ENCODE results near the gene HSPA8.

The HSPA8 gene

DNA sequence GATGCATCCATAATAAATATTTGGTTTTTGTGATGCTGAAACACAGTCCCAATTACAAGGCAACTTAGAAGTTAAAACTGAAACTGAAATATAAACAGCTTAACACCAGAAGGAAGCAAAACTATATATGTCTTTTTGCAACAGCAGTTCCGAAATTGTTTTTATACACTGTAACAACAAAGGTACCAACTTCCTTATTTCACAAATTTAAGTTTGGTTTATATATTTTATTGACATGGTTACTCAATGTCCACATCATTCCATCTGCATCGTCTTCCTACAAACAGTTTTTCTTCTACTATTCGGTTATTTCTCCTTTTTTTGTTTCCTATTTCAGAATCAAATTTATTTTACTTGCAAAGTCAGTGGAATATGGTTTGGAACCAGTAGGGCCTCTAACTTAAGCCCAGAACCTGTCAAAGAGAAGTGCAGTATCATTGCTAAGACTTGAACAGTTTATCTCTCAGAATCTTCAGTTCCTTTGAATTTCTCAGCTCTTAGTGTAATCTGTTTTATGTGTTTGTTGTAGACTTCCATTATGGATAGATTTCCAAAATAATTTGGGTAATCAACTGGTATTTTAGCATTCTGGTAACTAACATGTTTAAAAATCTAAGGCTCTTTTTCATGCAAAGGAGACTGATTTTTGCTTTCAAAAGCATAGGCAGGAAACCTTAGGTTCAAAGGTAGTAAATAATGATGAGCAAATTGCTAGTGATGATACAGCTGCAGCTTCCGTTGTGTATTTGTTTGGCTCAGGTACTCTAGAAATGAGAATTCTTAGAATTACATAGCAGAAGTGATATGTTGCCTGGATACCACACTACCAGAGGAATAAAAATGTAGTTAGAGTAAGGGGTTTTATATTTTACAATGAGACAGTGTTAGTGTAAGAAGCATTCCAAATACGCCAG lies 8.2 kb upstream of the HSPA8 start:
- H3K79me2 ChIP-seq (ENCODE audit: insufficient read depth, low read length), result peaks cover 11% of the 10 kb centered on the region; the same call in 1 of the 2 replicates
- no peak overlapping the region for H3K9ac ChIP-seq (ENCODE audit: low read depth, low read length, poor library complexity, severe bottlenecking)
- no peak overlapping the region for H2AFZ ChIP-seq (ENCODE audit: low read length)
- no peaks in the 10 kb centered on the region for H3K9me3 ChIP-seq (ENCODE audit: insufficient read depth, low read depth, low read length)
- no peak overlapping the region for H3K4me3 ChIP-seq (ENCODE audit: low read length, poor library complexity, severe bottlenecking)
- TF ChIP-seq, protein P1, sequence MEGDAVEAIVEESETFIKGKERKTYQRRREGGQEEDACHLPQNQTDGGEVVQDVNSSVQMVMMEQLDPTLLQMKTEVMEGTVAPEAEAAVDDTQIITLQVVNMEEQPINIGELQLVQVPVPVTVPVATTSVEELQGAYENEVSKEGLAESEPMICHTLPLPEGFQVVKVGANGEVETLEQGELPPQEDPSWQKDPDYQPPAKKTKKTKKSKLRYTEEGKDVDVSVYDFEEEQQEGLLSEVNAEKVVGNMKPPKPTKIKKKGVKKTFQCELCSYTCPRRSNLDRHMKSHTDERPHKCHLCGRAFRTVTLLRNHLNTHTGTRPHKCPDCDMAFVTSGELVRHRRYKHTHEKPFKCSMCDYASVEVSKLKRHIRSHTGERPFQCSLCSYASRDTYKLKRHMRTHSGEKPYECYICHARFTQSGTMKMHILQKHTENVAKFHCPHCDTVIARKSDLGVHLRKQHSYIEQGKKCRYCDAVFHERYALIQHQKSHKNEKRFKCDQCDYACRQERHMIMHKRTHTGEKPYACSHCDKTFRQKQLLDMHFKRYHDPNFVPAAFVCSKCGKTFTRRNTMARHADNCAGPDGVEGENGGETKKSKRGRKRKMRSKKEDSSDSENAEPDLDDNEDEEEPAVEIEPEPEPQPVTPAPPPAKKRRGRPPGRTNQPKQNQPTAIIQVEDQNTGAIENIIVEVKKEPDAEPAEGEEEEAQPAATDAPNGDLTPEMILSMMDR (conservative IDR thresholded peaks at IDR 0.05; ENCODE audit: low read length), result no peak
- no peak for TF ChIP-seq EZH2phosphoT487 (IDR thresholded peaks at IDR 0.05; ENCODE audit: borderline replicate concordance)
- H3K27me3 ChIP-seq (ENCODE audit: insufficient read depth, low read length, poor library complexity, severe bottlenecking), result no peaks in the 10 kb centered on the region
- H3K36me3 ChIP-seq (ENCODE audit: insufficient read depth, low read length), result no peaks in the 10 kb centered on the region
- peak overlapping the region; percentile 29 for H3K4me2 ChIP-seq (ENCODE audit: low read depth, low read length, poor library complexity, severe bottlenecking)
- H3F3A ChIP-seq (ENCODE audit: low read depth), result no peaks in the 10 kb centered on the region
- no peaks in the 10 kb centered on the region for H3K9me2 ChIP-seq (replicated peaks; ENCODE audit: low read depth, low read length)
- no peaks in the 10 kb centered on the region for H4K20me1 ChIP-seq (ENCODE audit: insufficient read depth, low read length, poor library complexity, severe bottlenecking)
- H3K4me1 ChIP-seq (ENCODE audit: insufficient read depth, low read length, poor library complexity, severe bottlenecking), result peaks cover 11% of the 10 kb centered on the region

DNA sequence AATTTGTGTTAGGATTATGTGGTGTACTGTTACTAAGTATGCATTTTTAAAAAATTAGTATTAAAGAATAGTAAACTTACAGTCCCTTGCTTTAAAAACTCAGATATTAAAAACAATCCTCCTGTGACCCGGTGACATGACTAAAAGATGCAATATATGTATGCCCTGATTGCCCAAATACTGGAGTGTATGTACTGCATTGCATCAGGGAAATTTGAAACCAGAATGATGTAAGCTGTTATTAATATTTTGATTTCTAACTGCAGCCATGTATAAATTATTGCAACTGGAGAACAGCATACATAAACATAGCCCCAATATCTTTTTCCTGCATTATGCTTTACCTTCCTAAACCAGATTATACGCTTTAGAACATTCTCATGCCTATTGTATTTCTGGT lies 3.7 kb upstream of the HSPA8 start:
- TF ChIP-seq, protein P1 (conservative IDR thresholded peaks at IDR 0.05; ENCODE audit: low read length), result no peak
- no peak for TF ChIP-seq EZH2phosphoT487 (IDR thresholded peaks at IDR 0.05; ENCODE audit: borderline replicate concordance)
- Histone ChIP-seq H4K20me1 (ENCODE audit: insufficient read depth, low read length, poor library complexity, severe bottlenecking) (peaks cover 12% of the 10 kb centered on the region), H3K9me3 (ENCODE audit: insufficient read depth, low read depth, low read length) (no peaks in the 10 kb centered on the region), H3K79me2 (ENCODE audit: insufficient read depth, low read length) (peaks cover 51% of the 10 kb centered on the region), H3K9me2 (replicated peaks; ENCODE audit: low read depth, low read length) (no peaks in the 10 kb centered on the region), H3F3A (ENCODE audit: low read depth) (no peaks in the 10 kb centered on the region), H3K27me3 (ENCODE audit: insufficient read depth, low read length, poor library complexity, severe bottlenecking) (peaks cover 12% of the 10 kb centered on the region), H3K4me2 (ENCODE audit: low read depth, low read length, poor library complexity, severe bottlenecking) (peak overlapping the region; percentile 90), H3K4me1 (ENCODE audit: insufficient read depth, low read length, poor library complexity, severe bottlenecking) (peaks cover 31% of the 10 kb centered on the region), H3K9ac (ENCODE audit: low read depth, low read length, poor library complexity, severe bottlenecking) (peak overlapping the region; percentile 7), H2AFZ (ENCODE audit: low read length) (no peak overlapping the region), H3K36me3 (ENCODE audit: insufficient read depth, low read length) (peaks cover 8% of the 10 kb centered on the region), H3K4me3 (ENCODE audit: low read length, poor library complexity, severe bottlenecking) (no peak overlapping the region)

GRCh38 chr11:123063826-123064657 lies 2.1 kb upstream of the HSPA8 start:
- peaks cover 24% of the 10 kb centered on the region for H3K36me3 ChIP-seq (ENCODE audit: insufficient read depth, low read length)
- H3K79me2 ChIP-seq (ENCODE audit: insufficient read depth, low read length), result peaks cover 67% of the 10 kb centered on the region
- no peaks in the 10 kb centered on the region for H3F3A ChIP-seq (ENCODE audit: low read depth)
- H3K9ac ChIP-seq (ENCODE audit: low read depth, low read length, poor library complexity, severe bottlenecking), result peak overlapping the region; percentile 100
- no peak overlapping the region for H2AFZ ChIP-seq (ENCODE audit: low read length)
- no peaks in the 10 kb centered on the region for H3K9me3 ChIP-seq (ENCODE audit: insufficient read depth, low read depth, low read length)
- H3K27me3 ChIP-seq (ENCODE audit: insufficient read depth, low read length, poor library complexity, severe bottlenecking), result peaks cover 14% of the 10 kb centered on the region
- no peak for TF ChIP-seq EZH2phosphoT487 (IDR thresholded peaks at IDR 0.05; ENCODE audit: borderline replicate concordance)
- TF ChIP-seq, protein P1 (conservative IDR thresholded peaks at IDR 0.05; ENCODE audit: low read length), result no peak
- peaks cover 26% of the 10 kb centered on the region for H3K4me1 ChIP-seq (ENCODE audit: insufficient read depth, low read length, poor library complexity, severe bottlenecking)
- peak overlapping the region; percentile 90 for H3K4me3 ChIP-seq (ENCODE audit: low read length, poor library complexity, severe bottlenecking)
- peak overlapping the region; percentile 90 for H3K4me2 ChIP-seq (ENCODE audit: low read depth, low read length, poor library complexity, severe bottlenecking)
- no peaks in the 10 kb centered on the region for H3K9me2 ChIP-seq (replicated peaks; ENCODE audit: low read depth, low read length)
- peaks cover 28% of the 10 kb centered on the region for H4K20me1 ChIP-seq (ENCODE audit: insufficient read depth, low read length, poor library complexity, severe bottlenecking)

All from Loucy (cell line).